ENCODE results near the gene CHSY3.
"Not testable (repeated sequence)": the region's sequence is repeated elsewhere in the genome, so short reads cannot be mapped to it uniquely, and the experiment has no call there.

CHSY3 gene

DNA sequence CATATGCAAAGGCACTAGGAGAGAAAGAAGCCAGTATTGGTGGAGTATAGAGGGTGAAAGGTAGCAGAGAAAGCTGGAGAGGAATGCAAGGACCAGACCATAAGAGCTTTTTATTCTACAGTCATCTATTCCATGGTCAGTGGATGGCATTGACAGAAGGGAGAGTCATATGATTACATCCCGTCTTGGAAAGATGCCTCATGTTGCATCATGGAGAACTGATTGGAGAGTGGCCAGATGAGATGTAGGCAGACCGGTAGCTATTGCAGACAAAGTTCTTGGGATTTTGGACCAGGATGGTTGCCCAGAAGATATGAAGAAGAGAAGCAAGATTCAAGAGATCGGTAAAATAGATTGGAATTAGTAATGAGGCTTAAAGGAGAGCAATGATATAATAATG is 260.7 kb downstream of the CHSY3 start:
- DNase-seq (ENCODE audit: low read depth) = no peak

DNA sequence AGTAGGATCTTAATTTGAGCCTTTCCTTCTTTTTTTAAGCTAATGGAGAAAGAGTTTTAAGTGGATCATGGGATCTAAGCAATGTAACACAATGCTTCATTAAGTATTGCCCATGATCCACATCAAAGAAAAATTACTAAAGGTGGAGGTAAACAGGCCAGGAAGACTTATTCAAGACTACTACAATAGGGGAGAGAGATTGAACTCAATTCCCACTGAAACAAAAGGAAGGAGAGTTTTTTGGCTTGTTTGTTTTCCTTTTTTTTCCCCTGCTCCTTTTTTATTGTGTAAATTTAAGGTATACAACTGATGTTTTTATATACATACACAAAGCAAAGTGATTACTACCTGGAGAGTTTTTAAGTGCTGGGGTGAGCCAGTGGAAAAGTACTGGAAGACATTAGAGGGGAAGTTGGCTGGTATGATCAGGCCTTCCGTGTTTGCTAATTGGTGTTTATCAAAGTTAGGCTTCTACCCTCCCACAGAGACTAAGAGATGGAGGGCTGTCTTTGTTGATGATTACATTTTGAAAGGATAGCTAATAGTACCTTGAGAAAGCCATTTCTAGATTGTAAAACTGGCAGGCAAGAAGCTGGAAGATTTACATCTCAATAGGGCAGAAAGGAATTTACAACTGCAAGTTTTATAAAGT is 262.7 kb downstream of the CHSY3 start:
- DNase-seq (ENCODE audit: low read depth) = no peak

DNA sequence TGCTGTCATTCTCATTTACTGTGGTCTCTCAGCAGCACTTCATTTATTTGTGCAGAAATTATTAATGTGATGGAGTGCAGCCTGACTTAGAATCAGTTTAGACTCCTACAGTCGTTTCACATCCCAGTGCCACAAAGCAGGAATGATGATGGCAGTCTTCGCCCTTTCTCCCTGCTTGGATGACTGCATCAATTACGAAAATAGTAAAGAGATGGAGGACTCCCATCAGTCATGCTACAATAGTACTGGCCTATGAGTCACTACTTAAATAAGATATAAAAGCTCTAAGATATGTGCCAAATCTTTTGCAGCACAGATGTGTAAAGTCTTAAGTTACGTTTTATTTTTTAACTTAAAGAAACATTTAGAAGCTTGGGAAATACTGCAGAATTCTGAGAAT is 263.9 kb downstream of the CHSY3 start:
- DNase-seq (ENCODE audit: low read depth) = no peak

DNA sequence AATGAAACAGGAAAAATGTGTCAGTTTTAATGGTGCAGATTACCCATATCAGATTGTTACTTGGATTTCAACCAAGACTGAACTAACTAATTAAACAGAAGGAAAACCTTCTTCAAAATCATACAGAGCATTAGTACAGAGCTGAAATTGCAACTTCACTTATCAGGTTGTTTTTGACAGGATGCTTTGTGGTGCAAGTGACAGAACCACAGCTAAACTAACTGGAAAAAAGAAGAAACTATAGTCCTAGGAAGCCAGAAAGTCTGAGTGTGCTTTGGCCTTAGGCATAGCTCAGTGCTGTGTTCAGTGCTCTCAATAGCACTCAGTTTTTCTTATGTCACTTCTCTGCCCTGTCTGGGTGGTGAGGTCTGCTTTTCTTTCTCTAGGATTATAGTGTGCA is 267.4 kb downstream of the CHSY3 start:
- DNase-seq (ENCODE audit: low read depth) = no peak

DNA sequence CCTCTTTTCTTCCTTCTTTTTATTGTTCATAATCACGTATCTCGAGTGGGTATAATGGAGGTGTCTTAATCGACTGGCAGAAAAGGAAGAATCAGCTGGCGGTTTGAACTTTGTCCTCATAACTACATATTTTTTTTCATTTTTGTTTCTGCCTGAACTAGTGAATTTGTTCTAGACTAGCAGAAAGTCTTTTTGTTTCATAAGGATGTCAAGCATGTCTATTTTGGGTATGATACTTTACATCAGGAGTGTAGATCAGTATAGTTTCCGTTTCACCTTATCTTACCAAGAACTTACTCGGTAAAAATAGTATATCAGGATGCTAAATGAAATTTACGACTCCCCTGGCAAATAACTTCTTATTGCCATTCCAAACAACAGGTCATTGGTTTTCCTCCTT is 278.9 kb downstream of the CHSY3 start:
- DNase-seq (ENCODE audit: low read depth) = no peak

DNA sequence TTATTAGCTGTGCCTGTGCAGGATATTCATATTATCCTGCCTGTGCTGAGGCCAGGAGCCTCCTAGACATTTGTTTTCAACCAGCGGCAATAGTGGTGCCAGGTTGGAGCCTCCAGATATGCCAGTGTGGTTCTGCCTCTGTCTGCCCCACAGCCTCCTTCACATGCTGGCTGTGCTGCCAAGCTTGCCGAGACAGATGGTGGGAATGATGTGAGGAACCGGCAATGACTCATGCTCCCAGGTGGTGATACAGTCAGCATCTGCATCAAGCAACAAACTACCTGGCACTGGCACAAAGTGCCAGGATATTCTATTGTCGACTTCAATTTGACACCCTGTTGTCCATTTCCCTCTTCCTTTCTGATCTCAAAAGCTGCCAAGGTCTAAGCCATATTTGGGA is 285.7 kb downstream of the CHSY3 start:
- no peak for DNase-seq (ENCODE audit: low read depth)

DNA sequence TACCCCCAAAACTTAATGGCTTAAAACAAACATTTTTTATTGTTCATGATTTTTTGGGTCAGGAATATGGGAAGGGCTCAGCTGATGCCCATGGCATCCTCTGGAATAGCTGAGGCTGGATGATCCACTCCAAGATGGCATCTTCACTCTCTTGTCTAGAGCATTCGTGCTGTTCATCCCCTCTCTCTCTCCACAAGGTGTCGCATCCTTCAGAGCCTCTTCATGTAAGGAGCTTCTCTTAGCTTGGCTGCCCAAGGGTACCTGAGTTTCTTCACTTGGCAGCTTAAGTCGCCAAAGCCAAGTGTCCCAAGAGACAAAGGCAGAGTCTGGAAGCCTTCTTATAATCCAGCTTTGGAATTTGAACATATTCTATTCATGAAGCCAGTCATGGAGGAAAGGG is 294.7 kb downstream of the CHSY3 start:
- no peak for DNase-seq (ENCODE audit: low read depth)

DNA sequence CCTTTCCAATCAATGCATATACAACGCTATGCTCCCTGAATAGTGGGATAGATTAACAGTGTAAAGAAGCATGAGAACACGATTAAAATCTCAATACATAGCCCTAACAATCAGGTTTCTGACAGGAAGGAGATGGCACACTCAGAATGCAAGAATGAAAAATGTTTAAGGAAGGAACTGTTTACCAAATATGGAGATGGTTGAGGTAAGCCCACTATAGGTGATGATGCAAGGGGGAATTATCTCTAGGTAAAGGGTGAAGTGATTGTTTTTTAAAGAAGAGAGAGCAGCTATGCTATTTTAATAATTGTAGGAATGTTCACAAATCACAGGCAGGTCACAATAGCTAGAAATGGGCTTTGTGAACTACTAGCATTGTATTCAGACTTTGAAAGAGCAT is 302.4 kb downstream of the CHSY3 start:
- DNase-seq (ENCODE audit: low read depth) = no peak

DNA sequence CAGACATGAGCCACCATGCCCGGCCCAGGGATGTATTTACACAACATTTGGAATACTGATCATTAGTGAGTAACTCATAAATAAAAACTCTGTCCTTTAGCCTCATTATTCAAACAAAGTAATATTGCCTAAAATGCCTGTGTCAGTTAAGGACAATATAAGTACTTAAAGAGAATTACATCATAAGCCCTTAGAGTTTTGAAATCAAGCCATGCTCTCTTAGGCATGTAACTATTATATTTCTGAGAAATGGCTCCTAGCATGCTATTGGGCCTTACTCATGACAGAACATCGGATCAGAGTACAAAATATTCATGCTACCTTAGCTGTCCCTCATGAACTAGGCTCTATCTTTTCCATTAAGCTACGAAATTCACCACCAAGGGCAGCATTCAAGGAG is 309.3 kb downstream of the CHSY3 start:
- DNase-seq (ENCODE audit: low read depth) = no peak

DNA sequence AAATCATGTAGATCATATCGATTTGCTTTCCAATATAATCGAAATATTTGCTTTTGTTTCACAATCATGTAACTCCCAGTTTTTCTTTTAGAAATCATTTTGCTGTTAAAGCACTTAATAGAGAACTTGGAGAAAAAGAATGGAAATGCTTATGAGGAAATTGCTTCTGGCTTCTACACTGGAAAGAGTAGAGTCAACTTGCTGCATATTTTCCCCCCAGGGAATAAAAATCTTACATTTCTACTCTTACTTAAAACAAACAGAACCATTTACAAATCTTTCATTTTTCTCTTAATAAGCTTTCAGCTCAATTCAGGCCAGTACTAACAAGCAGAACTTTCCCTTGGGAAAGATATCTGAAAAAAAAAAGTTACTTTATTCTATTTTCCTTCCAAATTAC is 312.0 kb downstream of the CHSY3 start:
- no peak for DNase-seq (ENCODE audit: low read depth)

DNA sequence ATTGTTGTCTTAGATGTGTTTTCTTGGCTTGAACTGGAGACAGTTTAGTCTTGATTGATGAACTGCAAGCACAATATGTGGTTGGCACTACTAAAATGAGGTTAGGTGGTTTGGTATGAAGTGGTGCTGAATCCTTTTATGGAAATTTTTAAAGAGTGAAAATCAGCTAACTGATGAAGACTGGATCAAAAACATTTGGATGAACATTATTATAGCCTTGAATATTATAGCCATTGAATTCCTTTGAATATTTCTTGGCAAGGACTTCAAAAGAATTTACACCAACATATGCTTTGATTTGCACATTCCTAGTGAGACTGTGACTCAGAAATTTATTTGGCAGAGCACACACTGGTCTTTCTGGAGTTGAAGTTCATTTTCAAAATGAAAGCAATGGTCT is 318.3 kb downstream of the CHSY3 start:
- no peak for DNase-seq (ENCODE audit: low read depth)

DNA sequence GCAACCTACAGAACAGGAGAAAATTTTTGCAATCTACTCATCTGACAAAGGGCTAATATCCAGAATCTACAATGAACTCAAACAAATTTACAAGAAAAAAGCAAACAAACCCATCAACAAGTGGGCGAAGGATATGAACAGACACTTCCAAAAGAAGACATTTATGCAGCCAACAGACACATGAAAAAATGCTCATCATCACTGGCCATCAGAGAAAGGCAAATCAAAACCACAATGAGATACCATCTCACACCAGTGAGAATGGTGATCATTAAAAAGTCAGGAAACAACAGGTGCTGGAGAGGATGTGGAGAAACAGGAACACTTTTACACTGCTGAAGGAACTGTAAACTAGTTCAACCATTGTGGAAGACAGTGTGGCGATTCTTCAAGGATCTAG is 322.3 kb downstream of the CHSY3 start:
- not testable (repeated sequence) for DNase-seq (ENCODE audit: low read depth)

DNA sequence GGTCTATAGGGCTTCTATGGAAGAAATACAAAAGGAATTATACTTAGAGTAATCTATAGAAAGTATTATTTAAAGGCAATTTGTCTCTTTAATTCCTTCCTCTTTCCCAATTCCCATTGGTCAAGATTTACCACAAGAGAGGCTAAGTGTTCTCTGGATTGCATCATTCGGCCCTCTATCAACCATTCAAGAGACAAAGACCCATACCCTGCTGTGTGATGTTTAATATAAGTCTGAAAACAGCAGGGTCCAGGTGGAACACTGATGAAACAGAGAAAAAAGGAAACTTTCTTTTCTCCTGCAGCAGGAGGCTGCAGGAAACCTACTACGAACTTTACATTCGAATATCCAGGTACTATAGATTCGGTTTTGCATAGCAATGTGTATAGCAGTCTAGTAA is 323.4 kb downstream of the CHSY3 start:
- DNase-seq (ENCODE audit: low read depth) = no peak

DNA sequence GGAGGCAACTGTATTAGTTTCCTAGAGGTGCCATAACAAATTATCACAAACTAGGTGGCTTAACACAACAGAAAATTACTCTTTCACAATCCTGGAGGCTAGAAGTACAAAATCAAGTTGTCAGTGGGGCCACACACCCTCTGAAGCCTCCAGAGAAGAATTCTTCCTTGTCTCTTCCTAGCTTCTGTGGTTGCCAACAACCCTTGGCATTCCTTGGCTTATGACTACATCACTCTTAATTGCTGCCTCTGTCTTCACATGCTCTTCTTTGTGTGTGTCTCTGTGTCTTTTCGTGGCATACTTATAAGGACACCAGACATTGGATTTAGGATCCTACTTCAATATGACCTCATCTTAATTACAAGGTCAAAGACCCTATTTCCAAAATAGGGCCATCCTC is 327.5 kb downstream of the CHSY3 start:
- DNase-seq (ENCODE audit: low read depth) = no peak

DNA sequence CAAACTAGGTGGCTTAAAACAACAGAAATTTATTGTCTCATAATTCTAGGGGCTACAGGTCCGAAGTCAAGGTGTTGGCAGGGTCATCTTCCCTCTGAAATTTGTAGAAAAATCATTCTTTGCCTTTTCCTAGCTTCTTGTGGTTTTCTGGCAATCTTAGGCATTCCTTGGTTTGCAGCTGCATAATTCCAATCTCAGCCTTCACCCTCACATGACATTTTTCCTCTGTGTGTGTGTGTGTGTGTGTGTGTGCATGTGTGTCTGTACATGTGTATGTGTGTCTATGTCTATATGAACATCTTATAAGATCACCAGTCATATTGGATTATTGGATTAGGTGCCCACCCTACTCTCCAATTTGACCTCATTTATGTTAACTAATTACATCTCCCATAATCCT is 330.6 kb downstream of the CHSY3 start:
- DNase-seq (ENCODE audit: low read depth) = no peak
